Right lobe of liver (tissue), 4 donors: ENCODE measurements around the gene DNER.

Experiments used
- POLR2A ChIP-seq: fragments of 450-650 bp; IDR thresholded peaks from one replicate; pipeline ENCODE4 v1.6.1; 2017; ENCODE audit warnings: antibody characterized with exemption, mild to moderate bottlenecking
- TF ChIP-seq, protein P1 (sequence below), 4 donors: fragments of 200-600 bp in 3 of 4; fragments of 450-650 bp in 1 of 4; IDR thresholded peaks; one replicate each; pipeline versions ENCODE4 v1.5.1 to v1.8.0; 2016 to 2022; ENCODE audit warnings: antibody characterized with exemption in 4 of 4, mild to moderate bottlenecking in 2 of 4
- donor health status: DM: no; HTN: no; CAD: no.
- donor health status: DM: no; HTN: no; CAD: no.
- donor health status: DM: no; HTN: yes; CAD: no.

DNA sequence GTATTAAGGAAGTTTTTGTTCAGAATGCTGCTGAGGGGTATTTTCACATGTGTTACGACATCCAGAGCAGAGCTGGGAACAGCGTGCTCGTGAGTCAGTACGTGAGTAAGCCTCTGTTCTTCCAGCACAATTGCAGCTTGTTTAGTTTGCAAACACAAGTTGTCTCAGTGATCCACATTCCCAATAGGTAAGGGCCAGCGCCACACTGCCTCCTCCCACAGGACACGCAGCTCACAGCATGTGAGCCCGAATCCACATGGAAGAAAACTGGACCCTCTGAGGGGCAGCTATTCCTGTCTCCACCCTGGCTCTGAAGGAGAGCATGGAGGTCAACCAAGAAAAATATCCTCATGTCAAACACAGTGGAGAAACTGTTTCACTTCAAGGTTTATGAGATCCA, 269.3 kb downstream of the DNER start:
- TF ChIP-seq, protein P1, sequence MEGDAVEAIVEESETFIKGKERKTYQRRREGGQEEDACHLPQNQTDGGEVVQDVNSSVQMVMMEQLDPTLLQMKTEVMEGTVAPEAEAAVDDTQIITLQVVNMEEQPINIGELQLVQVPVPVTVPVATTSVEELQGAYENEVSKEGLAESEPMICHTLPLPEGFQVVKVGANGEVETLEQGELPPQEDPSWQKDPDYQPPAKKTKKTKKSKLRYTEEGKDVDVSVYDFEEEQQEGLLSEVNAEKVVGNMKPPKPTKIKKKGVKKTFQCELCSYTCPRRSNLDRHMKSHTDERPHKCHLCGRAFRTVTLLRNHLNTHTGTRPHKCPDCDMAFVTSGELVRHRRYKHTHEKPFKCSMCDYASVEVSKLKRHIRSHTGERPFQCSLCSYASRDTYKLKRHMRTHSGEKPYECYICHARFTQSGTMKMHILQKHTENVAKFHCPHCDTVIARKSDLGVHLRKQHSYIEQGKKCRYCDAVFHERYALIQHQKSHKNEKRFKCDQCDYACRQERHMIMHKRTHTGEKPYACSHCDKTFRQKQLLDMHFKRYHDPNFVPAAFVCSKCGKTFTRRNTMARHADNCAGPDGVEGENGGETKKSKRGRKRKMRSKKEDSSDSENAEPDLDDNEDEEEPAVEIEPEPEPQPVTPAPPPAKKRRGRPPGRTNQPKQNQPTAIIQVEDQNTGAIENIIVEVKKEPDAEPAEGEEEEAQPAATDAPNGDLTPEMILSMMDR (IDR thresholded peaks at IDR 0.05), result no peak
- no peak for TF ChIP-seq POLR2A
